Fibroblast of skin of right biceps (primary cell): ENCODE measurements around the gene STK17B.

Experiments used
- DNase-seq: peaks from one replicate; pipeline ENCODE4 v3.0.0-alpha.2; 2013

The STK17B gene

DNA sequence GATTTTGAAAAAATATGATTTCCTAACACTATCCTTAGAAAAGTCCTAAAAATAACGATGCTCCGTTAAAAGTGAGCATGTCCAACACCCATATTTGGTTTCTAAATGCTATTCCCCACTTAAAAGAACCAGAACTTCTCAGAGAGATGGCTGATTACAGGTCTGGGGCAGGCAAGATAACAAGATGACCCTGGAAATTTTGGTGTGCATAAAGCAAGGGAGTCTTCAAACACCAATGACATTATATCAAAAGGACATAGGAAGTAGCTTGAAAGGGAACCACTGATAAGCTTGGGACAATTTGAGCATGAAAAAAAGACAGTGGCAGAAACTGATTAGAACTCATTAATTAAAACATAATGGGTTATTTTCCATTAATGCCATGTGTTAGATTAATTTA lies 17.9 kb downstream of the STK17B start:
- DNase-seq = no peak

GRCh38 chr2:196149948-196150347 lies 21.4 kb downstream of the STK17B start:
- no peak for DNase-seq

- no peak for DNase-seq
Measured at GRCh38 chr2:196148736-196149135, 22.6 kb downstream of the STK17B start.

DNA sequence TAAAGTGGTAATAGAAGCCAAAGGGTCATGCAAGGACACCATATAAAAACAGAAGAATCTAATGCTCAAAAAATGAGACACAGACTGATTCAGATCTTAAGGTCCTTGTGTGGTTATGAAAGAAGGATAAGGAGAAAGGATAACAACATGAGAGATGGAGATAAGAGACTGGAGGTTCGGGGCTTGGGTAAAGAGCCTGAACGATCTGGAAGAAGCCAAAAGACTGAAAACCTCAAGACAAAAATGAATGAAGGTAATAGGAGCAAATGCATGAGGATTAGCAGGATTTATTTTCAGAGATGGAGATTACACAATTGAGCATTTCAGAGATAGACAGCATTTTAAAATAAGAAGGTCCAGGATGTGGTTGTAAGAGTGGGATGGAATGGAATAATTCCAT lies 26.1 kb downstream of the STK17B start:
- DNase-seq = no peak

- no peak for DNase-seq
Measured at GRCh38 chr2:196144513-196145126, 26.8 kb downstream of the STK17B start.

- DNase-seq = peak; percentile 74
Measured at GRCh38 chr2:196143730-196144131, 27.6 kb downstream of the STK17B start.

- DNase-seq = no peak
Measured at GRCh38 chr2:196142825-196143224, 28.6 kb downstream of the STK17B start.

DNA sequence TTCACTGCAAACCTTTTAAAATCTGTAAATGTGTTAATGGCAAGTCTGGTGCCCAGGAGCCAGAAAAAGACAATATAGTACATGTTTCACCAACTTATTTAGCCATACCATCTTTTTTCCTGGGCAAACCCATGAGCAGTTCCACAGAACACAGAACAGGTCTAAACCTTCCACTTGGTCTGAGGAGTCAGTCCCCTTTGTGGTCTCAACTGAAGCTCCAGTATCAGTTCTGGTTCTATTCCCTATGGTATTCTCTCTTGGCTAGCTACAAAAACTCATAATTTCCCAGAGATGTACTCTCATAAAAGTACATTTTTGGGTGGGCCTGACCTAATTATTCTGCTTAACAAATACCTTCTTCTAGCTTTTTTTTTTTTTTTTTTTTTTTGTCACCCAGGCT lies 31.2 kb downstream of the STK17B start:
- DNase-seq = no peak

DNA sequence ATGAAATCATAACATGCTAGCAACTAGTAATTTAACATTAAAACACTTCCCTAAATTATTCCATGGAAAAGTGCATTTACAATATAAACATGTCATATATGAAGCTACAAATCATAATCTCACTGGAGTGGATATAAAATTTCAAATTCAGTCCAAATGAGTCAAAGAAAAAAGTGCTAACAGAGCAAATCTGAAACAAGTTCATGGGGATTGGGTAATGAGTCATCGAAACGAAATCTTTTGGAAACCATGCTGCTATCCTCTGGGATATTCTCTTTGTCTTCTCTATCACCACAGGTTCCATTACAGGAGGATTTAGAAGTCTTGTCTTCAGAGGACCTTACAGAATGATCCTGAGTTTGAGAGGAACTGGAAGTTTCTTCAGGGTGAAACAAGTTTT lies 34.1 kb downstream of the STK17B start:
- DNase-seq = peak; percentile 35

GRCh38 chr2:196136151-196136550 lies 35.2 kb downstream of the STK17B start:
- peak; percentile 52 for DNase-seq

DNA sequence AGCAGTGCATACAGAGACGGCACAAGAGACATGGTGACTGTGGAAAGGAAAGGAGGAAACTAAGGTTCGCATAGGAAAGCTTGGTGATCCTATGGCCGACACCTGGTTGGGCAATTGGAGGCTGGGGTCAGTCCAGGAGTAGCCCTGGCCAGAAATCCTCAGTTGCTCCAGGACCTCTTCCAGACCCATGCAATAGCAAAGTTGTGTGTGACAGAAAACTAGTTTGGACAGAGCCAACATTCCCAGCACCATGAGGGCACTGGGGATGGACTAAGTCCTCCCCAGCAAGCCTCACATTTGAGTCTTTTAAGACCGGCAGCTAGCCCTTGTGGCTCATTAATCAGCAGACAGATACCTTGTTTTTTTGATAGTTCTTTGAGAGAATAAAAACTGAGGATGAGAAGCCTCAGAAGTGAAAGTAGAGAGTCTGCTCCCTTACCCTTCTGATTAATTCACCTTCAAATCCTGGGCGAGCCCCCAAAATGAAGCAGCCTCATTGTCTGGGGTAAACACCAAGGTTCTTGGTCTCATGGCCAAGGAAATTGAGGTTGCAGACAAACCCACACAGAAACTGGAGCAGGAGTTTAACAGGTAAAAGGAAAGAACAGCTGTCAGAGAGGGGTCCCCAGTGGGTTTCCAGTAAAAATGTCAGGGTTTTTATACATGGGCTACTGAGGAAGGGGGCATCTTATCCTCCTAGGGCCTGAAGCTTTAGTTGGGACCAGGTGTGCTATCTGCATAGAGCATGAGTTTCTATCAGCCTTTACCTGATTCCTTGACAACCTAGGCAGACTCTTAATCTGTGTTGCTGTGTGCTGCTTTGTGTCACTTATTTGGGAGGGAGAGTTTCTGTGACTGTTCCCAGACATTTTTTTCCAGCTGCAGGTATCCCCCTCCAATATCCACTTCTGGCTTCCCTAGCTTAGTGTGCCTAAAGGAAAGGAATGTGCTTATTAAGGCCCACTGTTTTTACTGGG lies 39.1 kb downstream of the STK17B start:
- DNase-seq = peak; percentile 53

DNA sequence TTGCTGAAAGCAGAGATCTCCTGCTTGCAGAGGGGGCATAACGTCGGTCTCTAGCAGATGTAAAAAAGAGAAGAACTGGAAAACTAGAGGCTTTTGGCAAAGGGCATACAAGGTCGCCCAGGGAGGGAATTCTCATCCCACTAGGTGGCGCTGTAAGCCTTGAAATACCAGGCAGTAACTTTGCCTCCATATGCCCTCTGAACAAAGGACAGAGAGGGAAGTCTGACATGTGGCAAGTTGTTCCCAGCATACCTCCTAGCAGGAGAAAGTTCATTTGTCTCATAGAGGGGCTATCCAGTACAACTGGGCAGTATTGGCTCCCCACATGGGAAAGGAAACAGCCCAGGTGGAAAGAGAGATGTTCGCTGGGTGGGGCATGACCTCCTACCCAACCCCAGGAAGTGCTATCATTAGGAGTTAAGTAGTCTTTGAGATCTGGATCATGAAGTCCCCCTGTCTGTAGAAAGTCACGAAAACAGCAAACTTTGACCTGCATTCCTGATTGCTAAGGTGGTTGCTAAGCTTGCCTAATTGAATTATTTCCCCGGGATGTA lies 39.9 kb downstream of the STK17B start:
- peak; percentile 21 for DNase-seq

GRCh38 chr2:196130039-196130825 lies 41.1 kb downstream of the STK17B start:
- DNase-seq = no peak

GRCh38 chr2:196128749-196129148 lies 42.6 kb downstream of the STK17B start:
- no peak for DNase-seq

- DNase-seq = peak; percentile 57
Measured at GRCh38 chr2:196125596-196125995, 45.8 kb downstream of the STK17B start.

- peak; percentile 83 for DNase-seq
Measured at GRCh38 chr2:196123679-196124373, 47.6 kb downstream of the STK17B start.

- DNase-seq = no peak
Measured at GRCh38 chr2:196119926-196120325, 51.5 kb downstream of the STK17B start.

DNA sequence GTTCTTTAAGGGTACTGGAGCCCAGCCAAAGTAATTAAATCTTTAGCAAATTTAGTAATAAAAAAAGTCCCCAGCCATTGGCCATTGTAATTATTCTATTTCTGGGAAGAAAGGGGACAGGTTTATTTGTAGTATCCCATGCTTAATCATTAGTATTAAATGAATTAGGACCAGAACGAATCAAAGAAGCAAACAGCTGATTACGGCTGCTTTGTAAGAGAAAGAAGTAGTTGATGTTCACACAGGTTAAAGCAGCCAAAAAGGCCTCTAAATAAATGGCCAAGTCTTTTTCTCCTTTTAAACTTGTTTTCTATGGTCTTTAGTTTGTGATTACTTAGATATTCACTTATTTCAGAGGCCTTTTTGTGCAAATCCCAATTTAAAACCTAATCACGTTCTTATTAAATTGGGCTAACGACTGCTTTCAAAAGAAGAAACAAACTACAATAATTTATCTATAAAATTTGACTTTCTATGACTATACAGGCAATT lies 54.1 kb downstream of the STK17B start:
- no peak for DNase-seq

DNA sequence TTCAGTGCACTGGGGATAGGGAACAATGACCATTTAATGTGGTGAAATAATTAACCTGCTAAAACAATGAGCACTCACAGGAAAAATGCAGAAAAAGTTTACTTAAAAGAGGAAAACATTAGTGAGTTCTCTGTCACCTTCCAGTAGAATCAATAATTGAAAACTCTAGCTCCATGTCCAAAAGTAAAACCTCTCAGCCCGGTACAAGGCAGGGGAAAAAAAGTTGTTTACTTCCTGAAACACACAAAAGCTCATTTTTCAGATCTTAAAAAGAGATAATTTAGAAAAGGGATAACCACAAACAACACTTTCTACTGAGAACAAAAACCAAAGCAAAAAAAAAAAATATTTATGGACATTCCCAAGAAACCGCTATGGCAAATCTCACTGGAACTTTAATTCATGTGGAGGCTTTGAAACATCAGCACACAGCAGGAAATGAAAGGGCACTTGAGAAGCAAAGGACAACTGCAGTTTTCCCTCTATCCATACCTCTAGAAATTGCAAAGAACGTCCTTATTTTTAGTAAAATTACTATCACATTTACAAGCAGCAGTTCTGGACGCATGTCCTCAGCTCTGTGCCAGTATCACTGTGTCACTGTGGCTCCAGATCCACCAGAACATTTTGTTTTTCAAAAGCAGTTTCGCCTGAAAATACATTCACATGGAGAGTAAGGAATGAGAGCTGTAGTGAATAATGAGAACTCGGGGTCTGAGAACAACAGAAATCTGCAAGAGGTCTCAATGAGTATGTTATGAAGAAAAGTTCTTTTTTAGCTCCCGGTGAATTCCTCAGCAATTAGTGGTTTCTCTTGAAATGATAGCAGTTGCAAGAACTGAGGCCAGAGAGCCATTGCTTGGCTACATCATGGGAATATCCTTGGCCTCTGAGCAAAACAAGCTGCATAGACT lies 58.1 kb downstream of the STK17B start:
- DNase-seq = peak; percentile 87

DNA sequence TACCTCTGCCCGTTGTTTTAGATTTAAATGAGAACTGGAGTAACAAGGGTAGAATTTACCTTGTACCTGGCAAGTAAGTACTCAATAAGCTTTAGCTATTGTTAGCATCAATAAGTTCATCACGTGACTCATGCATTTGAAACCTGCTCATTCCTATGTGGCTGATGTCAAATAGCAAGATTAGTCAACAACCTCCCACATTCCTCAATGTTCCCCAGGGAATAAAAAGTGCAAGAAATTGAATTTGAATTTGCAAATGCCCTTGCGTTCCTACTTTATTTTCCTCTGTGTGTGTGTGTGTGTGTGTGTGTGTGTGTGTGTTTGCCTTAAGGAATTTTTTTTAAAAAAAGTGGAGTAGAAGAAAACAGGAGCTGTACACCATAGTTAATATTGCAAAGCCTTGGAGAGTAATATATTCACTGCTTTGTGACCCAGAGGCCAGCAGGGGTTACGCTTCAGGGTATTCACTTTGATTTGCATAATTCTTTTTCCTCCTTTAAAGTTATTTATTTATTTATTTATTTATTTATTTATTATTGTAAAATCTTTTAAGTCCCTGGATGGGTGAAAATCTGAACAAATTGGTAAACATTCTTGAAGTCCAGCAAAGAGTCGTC lies 58.9 kb downstream of the STK17B start:
- peak; percentile 98 for DNase-seq

DNA sequence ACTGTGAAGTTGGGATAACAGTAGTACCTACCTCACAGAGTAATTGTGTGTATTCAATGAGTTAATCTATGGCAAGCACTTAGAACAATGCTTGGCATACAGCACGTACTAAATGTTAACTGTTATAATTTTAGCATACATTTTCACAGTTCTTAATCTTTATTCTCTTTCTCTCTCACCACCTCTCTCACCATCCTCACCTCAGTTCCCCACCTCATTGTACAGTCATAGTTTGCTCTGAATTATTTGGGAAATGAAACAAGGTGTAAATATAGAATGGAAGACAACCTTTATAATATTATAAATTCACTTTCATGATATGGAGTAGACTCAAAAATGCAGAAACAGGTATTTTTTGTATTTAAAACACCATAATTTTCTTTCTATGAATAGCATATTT lies 62.8 kb downstream of the STK17B start:
- no peak for DNase-seq
